ENCODE results near the gene TMEM250.

TMEM250 gene

GRCh38 chr9:136136127-136136925 lies 17.7 kb upstream of the TMEM250 start:
- H3K4me3 ChIP-seq (replicated peaks; ENCODE audit: low read depth, low read length): no peak overlapping the region
- TF ChIP-seq CTCF (IDR thresholded peaks at IDR 0.05; ENCODE audit: low read length, missing control alignments): no peak

GRCh38 chr9:136135326-136136126 lies 16.9 kb upstream of the TMEM250 start:
- no peak overlapping the region for H3K4me3 ChIP-seq (replicated peaks; ENCODE audit: low read depth, low read length)
- DNase-seq (ENCODE audit: low read depth): no peak
- no peak for TF ChIP-seq CTCF (IDR thresholded peaks at IDR 0.05; ENCODE audit: low read length, missing control alignments)

More at GRCh38 chr9:136136127-136136925, 17.7 kb upstream of the TMEM250 start:
- DNase-seq (ENCODE audit: low read depth): no peak

- no peak for TF ChIP-seq CTCF (IDR thresholded peaks at IDR 0.05; ENCODE audit: low read length, missing control alignments)
- DNase-seq (ENCODE audit: low read depth): no peak
- no peak overlapping the region for H3K4me3 ChIP-seq (replicated peaks; ENCODE audit: low read depth, low read length)
Observed at GRCh38 chr9:136133959-136134484, 15.3 kb upstream of the TMEM250 start.

- peak overlapping the region; percentile 31 for H3K4me3 ChIP-seq (replicated peaks; ENCODE audit: low read depth, low read length)
- DNase-seq (ENCODE audit: low read depth): peak; percentile 19
- no peak for TF ChIP-seq CTCF (IDR thresholded peaks at IDR 0.05; ENCODE audit: low read length, missing control alignments)
Observed at GRCh38 chr9:136133191-136133958, 14.7 kb upstream of the TMEM250 start.

- no peak for DNase-seq (ENCODE audit: low read depth)
- H3K4me3 ChIP-seq (replicated peaks; ENCODE audit: low read depth, low read length): no peak overlapping the region
- TF ChIP-seq CTCF (IDR thresholded peaks at IDR 0.05; ENCODE audit: low read length, missing control alignments): no peak
Observed at GRCh38 chr9:136132512-136133050, 13.9 kb upstream of the TMEM250 start.

All from fibroblast of pulmonary artery (primary cell).